LoVo (cell line): ENCODE measurements around the gene HEXIM2.

Experiments used
- DNase-seq: peaks from one replicate; pipeline ENCODE4 v3.0.0-alpha.2; 2016; ENCODE audit warnings: low spot score

Gene HEXIM2

GRCh38 chr17:45127548-45128300 is 34.0 kb upstream of the HEXIM2 start:
- peak; percentile 88 for DNase-seq

- DNase-seq = no peak
These were observed 33.3 kb upstream of the HEXIM2 start for GRCh38 chr17:45128331-45128730.

- no peak for DNase-seq
These were observed 32.7 kb upstream of the HEXIM2 start for GRCh38 chr17:45128989-45129388.

GRCh38 chr17:45129426-45129939 is 32.2 kb upstream of the HEXIM2 start:
- DNase-seq = peak; percentile 54

GRCh38 chr17:45129940-45130680 is 31.6 kb upstream of the HEXIM2 start:
- peak; percentile 70 for DNase-seq

GRCh38 chr17:45130681-45131615 is 30.7 kb upstream of the HEXIM2 start:
- DNase-seq = no peak

GRCh38 chr17:45131616-45132319 is 29.9 kb upstream of the HEXIM2 start:
- no peak for DNase-seq

- DNase-seq = no peak
These were observed 29.4 kb upstream of the HEXIM2 start, which contains the start of gene PLCD3 for GRCh38 chr17:45132320-45132571. TSS of gene PLCD3 (minus strand) at chr17:45132515. CDS start at chr17:45132410, 105 bp downstream.

- peak; percentile 86 for DNase-seq
These were observed 28.9 kb upstream of the HEXIM2 start for GRCh38 chr17:45132572-45133463.

GRCh38 chr17:45135192-45135977 is 26.3 kb upstream of the HEXIM2 start, which contains the start of gene ACBD4:
TSS of gene ACBD4 (plus strand) at chr17:45135687. CDS start at chr17:45136145, 458 bp downstream.
- peak; percentile 98 for DNase-seq

- no peak for DNase-seq
These were observed 25.5 kb upstream of the HEXIM2 start for GRCh38 chr17:45135978-45136791.

GRCh38 chr17:45136846-45137560 is 24.7 kb upstream of the HEXIM2 start:
- no peak for DNase-seq

- no peak for DNase-seq
These were observed 23.9 kb upstream of the HEXIM2 start for GRCh38 chr17:45137561-45138305.

- DNase-seq = no peak
These were observed 22.7 kb upstream of the HEXIM2 start for GRCh38 chr17:45138911-45139532.

GRCh38 chr17:45139533-45139920 is 22.1 kb upstream of the HEXIM2 start:
- DNase-seq = no peak

GRCh38 chr17:45143094-45143670 is 18.5 kb upstream of the HEXIM2 start:
- DNase-seq = no peak
